Heart left ventricle (tissue), 16 donors: ENCODE measurements around the gene PRRG3. TPM values are rescaled to one million over a fixed set of nuclear protein-coding genes. Genes with fewer than 3 reads are reported as not detected.

ENCODE experiments used
- ATAC-seq, 4 donors: fragments of 200-7000 bp; cut with Tn5 transposase; one replicate each; pipeline ENCODE4 v1.9.1; 2020 to 2022; ENCODE audit warnings: moderate library complexity in 4 of 4, mild to moderate bottlenecking in 3 of 4, moderate number of reproducible peaks in 1 of 4
- DNase-seq, 5 donors: peaks; one replicate each; pipeline ENCODE4 v3.0.0-alpha.2; 2020
- H3K27ac ChIP-seq, 12 donors: fragments of 200-600 bp; sonication (generic) in 4 of 12; one replicate each; pipeline versions ENCODE4 v1.5.0 to v1.8.0; 2016 to 2022; ENCODE audit warnings: mild to moderate bottlenecking in 2 of 12
- H3K27me3 ChIP-seq, 9 donors: fragments of 200-600 bp; sonication (generic) in 2 of 9; one replicate each; pipeline versions ENCODE4 v1.5.1 to v1.8.0; 2016 to 2022; ENCODE audit warnings: mild to moderate bottlenecking in 3 of 9
- H3K36me3 ChIP-seq, 9 donors: fragments of 200-600 bp; sonication (generic) in 2 of 9; one replicate each; pipeline versions ENCODE4 v1.5.0 to v1.8.0; 2018 to 2022; ENCODE audit warnings: mild to moderate bottlenecking in 2 of 9
- H3K4me1 ChIP-seq, 12 donors: fragments of 200-600 bp; sonication (generic) in 4 of 12; one replicate each; pipeline versions ENCODE4 v1.5.0 to v1.8.0; 2016 to 2022; ENCODE audit warnings: mild to moderate bottlenecking in 3 of 12
- H3K4me3 ChIP-seq, 12 donors: fragments of 200-600 bp; sonication (generic) in 4 of 12; one replicate each; pipeline versions ENCODE4 v1.5.0 to v1.8.0; 2017 to 2022; ENCODE audit warnings: mild to moderate bottlenecking in 9 of 12, moderate library complexity in 4 of 12
- H3K9me3 ChIP-seq, 12 donors: fragments of 200-600 bp; sonication (generic) in 4 of 12; one replicate each; pipeline versions ENCODE4 v1.5.0 to v1.8.0; 2016 to 2022; ENCODE audit warnings: mild to moderate bottlenecking in 1 of 12
- POLR2A ChIP-seq, 2 donors: fragments of 450-650 bp; IDR thresholded peaks; one replicate each; pipeline ENCODE4 v1.6.1; 2017; ENCODE audit warnings: antibody characterized with exemption in 2 of 2, mild to moderate bottlenecking in 2 of 2, moderate library complexity in 2 of 2
- WGBS, 4 donors: extraction: QIAGEN DNeasy Blood & Tissue Kit in 2 of 4; methylation state at CpG; one replicate each; pipeline versions ENCODE4 v1.1.5 to v1.1.7; 2013 to 2018; 5-methylcytosine and 5-hydroxymethylcytosine counted together
- intact Hi-C, 10 donors: fragments of 100-400 bp; cut with DNase I; formaldehyde crosslinking; loops; one replicate each; pipeline versions ENCODE4 v1.11.1 to v1.14.2; 2022
- polyA plus RNA-seq, 2 donors: library from polyadenylated mRNA; stranded (reverse); fragments of 200-250 nt; gene quantifications; one replicate each; pipeline ENCODE4 v1.2.3, GENCODE V29; 2013
- total RNA-seq, 9 donors: library from RNA; depleted of rRNA in 2 of 9; stranded (reverse); fragments of >200 nt in 2 of 9; fragmentation: NEBNext Ultra II Directional in 3 of 9; extraction: Animal tissue kit (Norgen Biotek cat#: 25700) in 3 of 9; gene quantifications; one replicate each; pipeline versions ENCODE4 v1.1.0 to v1.2.4, GENCODE V29; 2016 to 2023
- TF ChIP-seq, protein P1 (sequence below), 12 donors: fragments of 200-600 bp; sonication (generic) in 4 of 12; IDR thresholded peaks; one replicate each; pipeline versions ENCODE4 v1.5.0 to v1.8.0; 2018 to 2022; ENCODE audit warnings: antibody characterized with exemption in 12 of 12, mild to moderate bottlenecking in 5 of 12
- donor health status: ischemic (EF 13 %, LVEDD 7.1; RV severe dilation, severe dysfunction).
- donor health status: healthy with polysubstance abuse.
- donor health status: DM: no; HTN: yes; CAD: no.
- donor health status: DM: no; HTN: no; CAD: no.
- donor health status: ischemic (EF 25% LVEDD 6.9; RV normal size, moderate dysfunction).
- donor health status: ischemic (EF 25% LVEDD 5.7; RV mildly dilated, moderate dysfunction).
- donor health status: healthy.
- donor health status: DM: yes; HTN: yes; CAD: no.
- donor health status: ischemic (EF 35%, LVEDD 5.7; RV mildly dilated, moderate dysfunction).
- donor health status: nonischemic (EF 11% LVEDD 7.7; RV severe dilation, severe dysfunction).
- donor health status: DM: yes; HTN: yes; CAD: no.
- donor health status: PGD.
- donor health status: ischemic (EF 29% LVEDD 5.4; RV normal size, mild dysfunction).
- donor health status: nonischemic (EF 23%, LVEDD 6.1; RV moderate dilation, normal function).

PRRG3 gene
- total and polyA plus RNA-seq, 11 donors, result 0.61 to 5.7 (median 1.9) TPM

- WGBS, 4 donors, result 69 to 79% (median 71%) methylated on average over 5 of the region's 5 CpGs
- Histone ChIP-seq H3K27me3 (peaks cover 0 to 10% (median 0%) of the 10 kb centered on the region in 9 donors), H3K4me3 (no peak overlapping the region), H3K4me1 (no peaks in the 10 kb centered on the region), H3K9me3 (no peaks in the 10 kb centered on the region), H3K27ac (no peak overlapping the region), H3K36me3 (no peaks in the 10 kb centered on the region)
- intact Hi-C loops, result no loop called here
- DNase-seq (no peak), ATAC-seq (no peak)
- no peak for TF ChIP-seq POLR2A (IDR thresholded peaks at IDR 0.05)
- TF ChIP-seq, protein P1, sequence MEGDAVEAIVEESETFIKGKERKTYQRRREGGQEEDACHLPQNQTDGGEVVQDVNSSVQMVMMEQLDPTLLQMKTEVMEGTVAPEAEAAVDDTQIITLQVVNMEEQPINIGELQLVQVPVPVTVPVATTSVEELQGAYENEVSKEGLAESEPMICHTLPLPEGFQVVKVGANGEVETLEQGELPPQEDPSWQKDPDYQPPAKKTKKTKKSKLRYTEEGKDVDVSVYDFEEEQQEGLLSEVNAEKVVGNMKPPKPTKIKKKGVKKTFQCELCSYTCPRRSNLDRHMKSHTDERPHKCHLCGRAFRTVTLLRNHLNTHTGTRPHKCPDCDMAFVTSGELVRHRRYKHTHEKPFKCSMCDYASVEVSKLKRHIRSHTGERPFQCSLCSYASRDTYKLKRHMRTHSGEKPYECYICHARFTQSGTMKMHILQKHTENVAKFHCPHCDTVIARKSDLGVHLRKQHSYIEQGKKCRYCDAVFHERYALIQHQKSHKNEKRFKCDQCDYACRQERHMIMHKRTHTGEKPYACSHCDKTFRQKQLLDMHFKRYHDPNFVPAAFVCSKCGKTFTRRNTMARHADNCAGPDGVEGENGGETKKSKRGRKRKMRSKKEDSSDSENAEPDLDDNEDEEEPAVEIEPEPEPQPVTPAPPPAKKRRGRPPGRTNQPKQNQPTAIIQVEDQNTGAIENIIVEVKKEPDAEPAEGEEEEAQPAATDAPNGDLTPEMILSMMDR (IDR thresholded peaks at IDR 0.05), result no peak
Observed at GRCh38 chrX:151737494-151737893, 42.2 kb downstream of the PRRG3 start.

GRCh38 chrX:151738751-151739150 is 43.5 kb downstream of the PRRG3 start:
- WGBS, 4 donors, result 59 to 89% (median 85%) methylated on average over 6 to 7 of the region's 7 CpGs
- intact Hi-C loops, result no loop called here
- ATAC-seq, result no peak

GRCh38 chrX:151741606-151742005 is 46.3 kb downstream of the PRRG3 start:
- no peak for TF ChIP-seq POLR2A (IDR thresholded peaks at IDR 0.05)
- TF ChIP-seq, protein P1 (IDR thresholded peaks at IDR 0.05), result no peak
- H3K9me3 ChIP-seq, result no peaks in the 10 kb centered on the region
- H3K4me1 ChIP-seq, result no peaks in the 10 kb centered on the region
- intact Hi-C loops, result no loop called here
- no peak overlapping the region for H3K4me3 ChIP-seq
- DNase-seq, result no peak
- no peaks in the 10 kb centered on the region for H3K36me3 ChIP-seq
- WGBS, 4 donors, result 70 to 92% (median 84%) methylated on average over 4 of the region's 4 CpGs
- H3K27ac ChIP-seq, result no peak overlapping the region
- ATAC-seq, result no peak
- no peaks in the 10 kb centered on the region for H3K27me3 ChIP-seq

More at GRCh38 chrX:151738751-151739150, 43.5 kb downstream of the PRRG3 start:
- H3K27me3 ChIP-seq, result peaks cover 0 to 5% (median 0%) of the 10 kb centered on the region in 9 donors
- TF ChIP-seq, protein P1 (IDR thresholded peaks at IDR 0.05), result no peak
- TF ChIP-seq POLR2A (IDR thresholded peaks at IDR 0.05), result no peak
- no peaks in the 10 kb centered on the region for H3K36me3 ChIP-seq
- DNase-seq, result no peak
- no peaks in the 10 kb centered on the region for H3K4me1 ChIP-seq
- H3K4me3 ChIP-seq, result no peak overlapping the region
- no peaks in the 10 kb centered on the region for H3K9me3 ChIP-seq
- no peak overlapping the region for H3K27ac ChIP-seq

DNA sequence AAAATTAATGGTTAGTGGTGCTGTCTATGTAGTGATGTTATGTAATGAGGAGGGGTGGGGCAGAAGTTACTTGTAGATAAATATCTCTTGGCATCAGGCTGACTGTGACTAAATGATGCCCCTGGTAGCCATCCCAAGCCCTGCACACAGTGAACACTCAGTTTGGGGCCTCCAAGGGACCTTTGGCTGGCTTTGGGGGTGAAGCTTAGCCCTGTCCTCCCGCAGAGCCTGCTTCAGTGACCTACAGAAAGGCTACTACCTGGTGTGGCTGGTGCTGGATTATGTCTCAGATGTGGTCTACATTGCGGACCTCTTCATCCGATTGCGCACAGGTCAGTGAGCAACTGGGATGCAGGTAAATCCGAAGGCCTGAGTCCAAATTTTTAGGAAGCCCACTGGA is 47.1 kb downstream of the PRRG3 start:
- intact Hi-C loops, result no loop called here
- Histone ChIP-seq H3K36me3 (no peaks in the 10 kb centered on the region), H3K27ac (no peak overlapping the region), H3K4me3 (no peak overlapping the region), H3K27me3 (peaks cover 0 to 2% (median 0%) of the 10 kb centered on the region in 9 donors), H3K4me1 (no peaks in the 10 kb centered on the region), H3K9me3 (no peaks in the 10 kb centered on the region)
- WGBS, 4 donors, result 83 to 94% (median 91%) methylated on average over 4 to 5 of the region's 5 CpGs
- DNase-seq (no peak), ATAC-seq (no peak)
- TF ChIP-seq, protein P1 (IDR thresholded peaks at IDR 0.05), result no peak
- TF ChIP-seq POLR2A (IDR thresholded peaks at IDR 0.05), result no peak
